Lower lobe of right lung (tissue), 2 donors: Measurements from ENCODE around the gene MSL2. TPM values are rescaled to one million over a fixed set of nuclear protein-coding genes. Genes with fewer than 3 reads are reported as not detected.

Source experiments
- ATAC-seq, 2 donors: fragments of 200-7000 bp; cut with Tn5 transposase; one replicate each; pipeline ENCODE4 v1.9.1; 2020 to 2022; ENCODE audit warnings: mild to moderate bottlenecking in 2 of 2, moderate library complexity in 2 of 2
- DNase-seq: peaks from one replicate; pipeline ENCODE4 v3.0.0-alpha.2; 2020
- H3K27ac ChIP-seq: fragments of 200-600 bp; one replicate; pipeline ENCODE4 v1.8.0; 2022
- H3K27me3 ChIP-seq: fragments of 200-600 bp; one replicate; pipeline ENCODE4 v1.8.0; 2022; ENCODE audit warnings: low read depth
- H3K36me3 ChIP-seq: fragments of 200-600 bp; one replicate; pipeline ENCODE4 v1.8.0; 2022; ENCODE audit warnings: mild to moderate bottlenecking
- H3K4me1 ChIP-seq: fragments of 200-600 bp; one replicate; pipeline ENCODE4 v1.8.0; 2022
- H3K4me3 ChIP-seq: fragments of 200-600 bp; one replicate; pipeline ENCODE4 v1.8.0; 2022; ENCODE audit warnings: mild to moderate bottlenecking
- H3K9me3 ChIP-seq: fragments of 200-600 bp; one replicate; pipeline ENCODE4 v1.8.0; 2022
- intact Hi-C: fragments of 100-400 bp; cut with DNase I; formaldehyde crosslinking; loops from one replicate; pipeline ENCODE4 v1.11.0; 2022
- total RNA-seq: library from RNA; stranded (reverse); fragmentation: NEBNext Ultra II Directional; extraction: Animal tissue kit (Norgen Biotek cat#: 25700); gene quantifications from one replicate; pipeline ENCODE4 v1.2.1, GENCODE V29; 2021
- TF ChIP-seq, protein P1 (sequence below): fragments of 200-600 bp; IDR thresholded peaks from one replicate; pipeline ENCODE4 v1.8.0; 2022; ENCODE audit warnings: antibody characterized with exemption, mild to moderate bottlenecking
- donor health status: DM: no; HTN: yes; CAD: no; lungs with severe emphysema.

Gene MSL2
- total RNA-seq, 1 donor from 2014 or later = 36.9 TPM

DNA sequence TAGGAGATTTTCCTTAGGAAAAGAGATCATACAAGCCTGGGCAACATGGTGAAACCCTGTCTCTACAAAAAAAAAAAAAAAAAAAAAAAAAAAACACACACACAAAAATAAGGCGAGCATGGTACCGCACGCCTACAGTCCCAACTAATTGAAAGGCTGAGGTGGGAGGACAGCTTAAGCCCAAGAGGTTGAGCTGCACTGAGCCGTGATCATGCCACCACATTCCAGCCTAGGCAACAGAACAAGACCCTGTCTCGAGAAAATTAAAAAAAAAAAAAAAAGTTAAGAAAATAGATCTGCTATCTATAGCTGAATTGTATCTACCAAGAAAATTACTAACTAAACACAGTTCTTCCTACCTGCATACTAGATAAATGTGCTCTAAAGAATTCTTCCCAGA, 7.1 kb downstream of the MSL2 start:
- no peak for DNase-seq
- no peak for ATAC-seq
- H3K4me3 ChIP-seq = no peak overlapping the region
- H3K4me1 ChIP-seq = peaks cover 88% of the 10 kb centered on the region
- intact Hi-C loops = no loop called here
- TF ChIP-seq, protein P1, sequence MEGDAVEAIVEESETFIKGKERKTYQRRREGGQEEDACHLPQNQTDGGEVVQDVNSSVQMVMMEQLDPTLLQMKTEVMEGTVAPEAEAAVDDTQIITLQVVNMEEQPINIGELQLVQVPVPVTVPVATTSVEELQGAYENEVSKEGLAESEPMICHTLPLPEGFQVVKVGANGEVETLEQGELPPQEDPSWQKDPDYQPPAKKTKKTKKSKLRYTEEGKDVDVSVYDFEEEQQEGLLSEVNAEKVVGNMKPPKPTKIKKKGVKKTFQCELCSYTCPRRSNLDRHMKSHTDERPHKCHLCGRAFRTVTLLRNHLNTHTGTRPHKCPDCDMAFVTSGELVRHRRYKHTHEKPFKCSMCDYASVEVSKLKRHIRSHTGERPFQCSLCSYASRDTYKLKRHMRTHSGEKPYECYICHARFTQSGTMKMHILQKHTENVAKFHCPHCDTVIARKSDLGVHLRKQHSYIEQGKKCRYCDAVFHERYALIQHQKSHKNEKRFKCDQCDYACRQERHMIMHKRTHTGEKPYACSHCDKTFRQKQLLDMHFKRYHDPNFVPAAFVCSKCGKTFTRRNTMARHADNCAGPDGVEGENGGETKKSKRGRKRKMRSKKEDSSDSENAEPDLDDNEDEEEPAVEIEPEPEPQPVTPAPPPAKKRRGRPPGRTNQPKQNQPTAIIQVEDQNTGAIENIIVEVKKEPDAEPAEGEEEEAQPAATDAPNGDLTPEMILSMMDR = no peak
- no peaks in the 10 kb centered on the region for H3K27me3 ChIP-seq
- H3K27ac ChIP-seq = no peak overlapping the region
- H3K9me3 ChIP-seq = no peaks in the 10 kb centered on the region
- no peaks in the 10 kb centered on the region for H3K36me3 ChIP-seq

DNA sequence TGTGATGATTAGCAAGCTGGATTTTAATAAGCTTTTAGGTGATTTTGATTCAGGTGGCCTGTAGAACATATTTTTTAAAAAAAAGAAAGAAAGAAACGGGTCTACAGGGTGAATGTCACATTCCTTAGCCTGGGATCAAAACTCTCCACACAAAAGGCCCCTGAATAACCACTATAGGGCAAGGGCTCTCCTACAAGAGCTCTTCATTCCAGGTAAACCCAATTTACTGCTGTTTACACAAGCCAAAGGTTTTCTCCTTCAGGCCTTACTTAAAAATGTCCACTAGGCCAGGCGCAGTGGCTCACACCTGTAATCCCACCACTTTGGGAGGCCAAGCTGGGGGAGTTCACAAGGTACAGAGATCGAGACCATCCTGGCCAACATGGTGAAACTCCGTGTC, 8.3 kb downstream of the MSL2 start:
- H3K4me1 ChIP-seq = peaks cover 96% of the 10 kb centered on the region

DNA sequence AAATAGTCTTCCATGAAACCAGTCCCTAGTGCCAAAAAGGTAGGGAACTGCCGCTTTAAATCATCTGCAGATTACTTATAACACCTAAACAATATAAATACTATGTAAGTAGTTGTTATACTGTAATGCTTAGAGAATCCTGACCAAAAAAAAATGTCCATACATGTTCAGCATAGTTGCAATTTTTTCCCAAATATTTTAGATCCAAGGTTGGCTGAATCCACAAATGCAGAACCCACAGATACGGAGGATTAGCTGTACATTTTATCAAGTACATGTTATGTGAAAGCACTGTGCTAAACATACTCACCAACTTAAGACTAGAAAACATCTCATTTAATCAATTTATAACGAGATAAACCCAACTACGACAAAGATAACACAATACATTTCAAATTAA, 9.3 kb downstream of the MSL2 start:
- intact Hi-C loops = no loop called here
- no peak overlapping the region for H3K4me3 ChIP-seq
- H3K9me3 ChIP-seq = no peaks in the 10 kb centered on the region
- no peak overlapping the region for H3K27ac ChIP-seq
- no peaks in the 10 kb centered on the region for H3K27me3 ChIP-seq
- DNase-seq = no peak
- TF ChIP-seq, protein P1 = no peak
- no peak for ATAC-seq
- H3K36me3 ChIP-seq = no peaks in the 10 kb centered on the region
- H3K4me1 ChIP-seq = peaks cover 94% of the 10 kb centered on the region

More for the DNA sequence above, 8.3 kb downstream of the MSL2 start:
- Histone ChIP-seq H3K4me3 (no peak overlapping the region), H3K27me3 (no peaks in the 10 kb centered on the region), H3K27ac (no peak overlapping the region), H3K9me3 (no peaks in the 10 kb centered on the region), H3K36me3 (no peaks in the 10 kb centered on the region)
- DNase-seq (no peak), ATAC-seq (peak; percentile 26 to 58)
- TF ChIP-seq, protein P1 = no peak
- intact Hi-C loops = no loop called here

DNA sequence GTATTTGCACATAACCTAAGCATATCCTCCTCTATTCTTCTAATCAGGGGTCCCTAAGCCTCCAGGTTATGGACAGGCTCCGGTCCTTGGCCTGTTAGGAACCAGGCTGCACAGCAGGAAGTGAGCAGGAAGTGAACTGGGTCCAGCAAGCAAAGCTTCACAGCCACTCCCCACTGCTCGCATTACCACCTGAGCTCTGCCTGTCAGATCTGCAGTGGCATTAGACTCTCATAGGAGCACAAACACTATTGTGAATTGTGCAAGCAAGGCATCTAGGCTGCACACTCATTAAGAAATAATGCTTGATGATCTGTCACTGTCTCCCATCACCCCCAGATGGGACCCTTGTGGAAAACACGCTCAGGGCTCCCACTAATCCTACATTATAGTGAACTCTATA, 9.8 kb downstream of the MSL2 start:
- TF ChIP-seq, protein P1 = no peak
- H3K36me3 ChIP-seq = no peaks in the 10 kb centered on the region
- ATAC-seq (peak; percentile 65 to 68), DNase-seq (no peak)
- H3K4me3 ChIP-seq = no peak overlapping the region
- intact Hi-C loops = no loop called here
- no peak overlapping the region for H3K27ac ChIP-seq
- H3K9me3 ChIP-seq = no peaks in the 10 kb centered on the region
- peaks cover 94% of the 10 kb centered on the region for H3K4me1 ChIP-seq
- H3K27me3 ChIP-seq = no peaks in the 10 kb centered on the region

DNA sequence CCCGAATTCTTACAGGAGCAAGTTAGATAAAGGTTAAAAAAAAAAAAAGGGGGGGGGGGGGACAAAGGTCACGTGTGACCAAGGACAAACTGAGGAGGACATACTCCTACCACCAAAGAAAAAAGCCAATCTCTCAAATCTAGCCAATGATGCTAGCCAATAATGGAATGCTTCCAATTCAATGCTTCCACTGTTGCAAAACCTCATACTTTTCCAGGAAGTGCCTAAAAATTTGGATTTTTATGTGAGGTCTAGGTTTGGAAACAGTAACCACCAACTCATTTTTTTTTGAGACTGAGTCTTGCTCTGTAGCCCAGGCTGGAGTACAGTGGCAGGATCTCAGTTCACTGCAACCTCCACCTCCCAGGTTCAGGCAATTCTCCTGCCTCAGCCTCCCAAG, 11.4 kb downstream of the MSL2 start:
- Histone ChIP-seq H3K27me3 (no peaks in the 10 kb centered on the region), H3K9me3 (no peaks in the 10 kb centered on the region), H3K4me1 (peaks cover 92% of the 10 kb centered on the region), H3K4me3 (no peak overlapping the region), H3K36me3 (no peaks in the 10 kb centered on the region), H3K27ac (no peak overlapping the region)
- TF ChIP-seq, protein P1 = no peak
- ATAC-seq (no peak), DNase-seq (no peak)
- intact Hi-C loops = no loop called here

DNA sequence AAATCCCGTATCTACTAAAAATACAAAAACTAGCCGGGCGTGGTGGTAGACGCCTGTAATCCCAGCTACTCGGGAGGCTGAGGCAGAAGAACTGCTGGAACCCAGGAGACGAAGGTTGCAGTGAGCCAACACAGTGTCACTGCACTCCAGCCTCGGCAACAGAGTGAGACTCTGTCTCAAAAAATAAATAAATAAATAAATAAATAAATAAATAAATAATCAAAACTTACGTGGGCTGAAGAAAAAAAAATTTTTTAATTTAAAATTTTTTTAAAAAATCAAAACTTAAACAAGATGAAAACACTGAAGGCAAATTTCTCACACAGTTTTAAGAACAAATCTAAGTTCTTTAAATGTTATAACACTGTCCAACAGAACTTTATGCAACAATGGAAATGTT, 14.4 kb downstream of the MSL2 start:
- H3K36me3 ChIP-seq = no peaks in the 10 kb centered on the region
- no peak overlapping the region for H3K27ac ChIP-seq
- H3K4me3 ChIP-seq = no peak overlapping the region
- ATAC-seq (no peak), DNase-seq (no peak)
- intact Hi-C loops = no loop called here
- peaks cover 88% of the 10 kb centered on the region for H3K4me1 ChIP-seq
- H3K9me3 ChIP-seq = no peaks in the 10 kb centered on the region
- TF ChIP-seq, protein P1 = no peak
- no peaks in the 10 kb centered on the region for H3K27me3 ChIP-seq
